GM23338 (cell line): ENCODE results near the gene CIAO1. TPM values are rescaled to one million over a fixed set of nuclear protein-coding genes. Genes with fewer than 3 reads are reported as not detected.

Experiments used
- ATAC-seq: fragments of 200-7000 bp; cut with Tn5 transposase; 3 replicates; pipeline ENCODE4 v1.9.1; 2020
- DNase-seq: peaks from one replicate; pipeline ENCODE4 v3.0.0-alpha.2; 2015; ENCODE audit warnings: low spot score
- H2AFZ ChIP-seq: fragments of 200-600 bp; sonication (generic); 2 replicates; pipeline ENCODE4 v1.8.0; 2016; ENCODE audit warnings: antibody characterized with exemption, mild to moderate bottlenecking, moderate library complexity
- H3F3A ChIP-seq: fragments of 200-600 bp; sonication (generic); replicated peaks from 2 replicates; pipeline ENCODE4 v1.8.0; 2017; ENCODE audit warnings: antibody characterized with exemption, mixed run types, low read depth
- H3K27ac ChIP-seq: fragments of 200-600 bp; sonication (generic); 2 replicates; pipeline ENCODE4 v1.6.1; 2016; ENCODE audit warnings: low read depth
- H3K27me3 ChIP-seq: fragments of 200-600 bp; sonication (generic); 2 replicates; pipeline ENCODE4 v1.8.0; 2016; ENCODE audit warnings: mild to moderate bottlenecking, mixed run types, moderate library complexity; ENCODE audit not compliant: insufficient read depth
- H3K36me3 ChIP-seq: fragments of 200-600 bp; sonication (generic); 2 replicates; pipeline ENCODE4 v1.8.0; 2016; ENCODE audit warnings: mild to moderate bottlenecking; ENCODE audit not compliant: insufficient read depth
- H3K4me1 ChIP-seq: fragments of 200-600 bp; sonication (generic); 2 replicates; pipeline ENCODE4 v1.8.0; 2016; ENCODE audit warnings: mild to moderate bottlenecking, moderate library complexity; ENCODE audit not compliant: insufficient read depth
- H3K4me2 ChIP-seq: fragments of 200-600 bp; sonication (generic); 2 replicates; pipeline ENCODE4 v1.7.1; 2017; ENCODE audit warnings: mixed run types
- H3K4me3 ChIP-seq: fragments of 200-600 bp; sonication (generic); 2 replicates; pipeline ENCODE4 v1.6.1; 2016; ENCODE audit warnings: mixed run types
- H3K79me2 ChIP-seq: fragments of 200-600 bp; sonication (generic); replicated peaks from 2 replicates; pipeline ENCODE4 v1.8.0; 2017; ENCODE audit warnings: mild to moderate bottlenecking; ENCODE audit not compliant: insufficient read depth
- H3K9me2 ChIP-seq: fragments of 200-600 bp; sonication (generic); 2 replicates; pipeline ENCODE4 v1.8.0; 2017; ENCODE audit not compliant: insufficient read depth
- H4K20me1 ChIP-seq: fragments of 200-600 bp; sonication (generic); replicated peaks from 2 replicates; pipeline ENCODE4 v1.8.0; 2017; ENCODE audit warnings: mild to moderate bottlenecking; ENCODE audit not compliant: insufficient read depth
- H3K27ac Mint-ChIP-seq: 2 replicates; pipeline ENCODE4 v1.8.0; 2020; ENCODE audit warnings: inconsistent platforms, mild to moderate bottlenecking, moderate library complexity, mixed read lengths
- H3K27me3 Mint-ChIP-seq: 3 replicates; pipeline ENCODE4 v1.8.0; 2022; ENCODE audit warnings: low read depth, mild to moderate bottlenecking, moderate library complexity, mixed read lengths, inconsistent platforms; ENCODE audit not compliant: insufficient read depth, poor library complexity
- H3K36me3 Mint-ChIP-seq: 3 replicates; pipeline ENCODE4 v1.8.0; 2021; ENCODE audit warnings: low read depth, mild to moderate bottlenecking, inconsistent platforms, moderate library complexity, mixed read lengths
- H3K4me1 Mint-ChIP-seq: 3 replicates; pipeline ENCODE4 v1.8.0; 2020; ENCODE audit warnings: mild to moderate bottlenecking, inconsistent platforms, mixed read lengths
- H3K4me3 Mint-ChIP-seq: 3 replicates; pipeline ENCODE4 v1.8.0; 2021; ENCODE audit warnings: moderate library complexity, mild to moderate bottlenecking, inconsistent platforms, mixed read lengths
- H3K9me3 Mint-ChIP-seq: 3 replicates; pipeline ENCODE4 v1.8.0; 2020; ENCODE audit warnings: moderate library complexity, mild to moderate bottlenecking, inconsistent platforms, mixed read lengths
- CREB1 ChIP-seq: fragments of 250-450 bp; sonication (Bioruptor Pico); IDR thresholded peaks from 2 replicates; pipeline ENCODE4 v1.5.0; 2020; ENCODE audit warnings: low read depth, mild to moderate bottlenecking, moderate library complexity
- EZH2 ChIP-seq: fragments of 200-600 bp; sonication (generic); IDR thresholded peaks from one replicate; pipeline ENCODE4 v1.8.0; 2017; ENCODE audit warnings: antibody characterized with exemption, mild to moderate bottlenecking, low read depth; ENCODE audit not compliant: unreplicated experiment
- EZH2phosphoT487 ChIP-seq: fragments of 200-600 bp; sonication (generic); IDR thresholded peaks from one replicate; pipeline ENCODE4 v1.8.1; 2018; ENCODE audit warnings: antibody characterized with exemption; ENCODE audit not compliant: unreplicated experiment
- JUNB ChIP-seq: IDR thresholded peaks from one replicate; pipeline ENCODE4 v1.6.1; 2016; ENCODE audit warnings: antibody characterized with exemption; ENCODE audit not compliant: unreplicated experiment
- NANOG ChIP-seq: IDR thresholded peaks from 2 replicates; pipeline ENCODE4 v1.6.1; 2016; ENCODE audit warnings: antibody characterized with exemption, borderline replicate concordance
- POLR2AphosphoS5 ChIP-seq: IDR thresholded peaks from 2 replicates; pipeline ENCODE4 v1.6.1; 2016; ENCODE audit warnings: antibody characterized with exemption, low read depth
- STAT1 ChIP-seq: IDR thresholded peaks from one replicate; pipeline ENCODE4 v1.6.1; 2016; ENCODE audit warnings: antibody characterized with exemption; ENCODE audit not compliant: unreplicated experiment
- ZNF114 ChIP-seq: fragments of 250-450 bp; sonication (Bioruptor Pico); IDR thresholded peaks from 2 replicates; pipeline ENCODE4 v1.5.0; 2020; ENCODE audit warnings: mild to moderate bottlenecking, moderate library complexity
- ZNF331 ChIP-seq: fragments of 250-450 bp; sonication (Bioruptor Pico); IDR thresholded peaks from 2 replicates; pipeline ENCODE4 v1.5.0; 2020; ENCODE audit warnings: low read depth, mild to moderate bottlenecking, moderate library complexity
- polyA plus RNA-seq: library from polyadenylated mRNA; unstranded; fragments of >200 nt; fragmentation: Nextera tagmentation; extraction: Ambion mirVana; gene quantifications from 2 replicates; pipeline ENCODE4 v1.2.1, GENCODE V29; 2016
- total RNA-seq: library from RNA; depleted of rRNA; stranded (reverse); fragments of >200 nt; shearing (Covaris generic); gene quantifications from 2 replicates; pipeline ENCODE4 v1.2.3, GENCODE V29; 2014
- TF ChIP-seq, protein P1 (sequence below), 2 experiments: fragments of 200-600 bp in 1 of 2; sonication (generic) in 1 of 2; conservative IDR thresholded peaks; 2 replicates each; pipeline versions ENCODE4 v1.5.1 to v1.6.1; 2016 to 2017; ENCODE audit warnings: antibody characterized with exemption in 2 of 2, low read depth in 2 of 2, mild to moderate bottlenecking in 2 of 2, moderate library complexity in 1 of 2
- TF ChIP-seq, protein P2 (sequence below): fragments of 250-450 bp; sonication (Bioruptor Pico); IDR thresholded peaks from 2 replicates; pipeline ENCODE4 v1.5.0; 2020; ENCODE audit warnings: mild to moderate bottlenecking, moderate library complexity
- TF ChIP-seq, protein P3 (sequence below): IDR thresholded peaks from one replicate; pipeline ENCODE4 v1.6.1; 2018; ENCODE audit warnings: antibody characterized with exemption; ENCODE audit not compliant: unreplicated experiment

CIAO1 gene
- total and polyA plus RNA-seq, 2 experiments from 2014 or later = 48.8 to 119 TPM

DNA sequence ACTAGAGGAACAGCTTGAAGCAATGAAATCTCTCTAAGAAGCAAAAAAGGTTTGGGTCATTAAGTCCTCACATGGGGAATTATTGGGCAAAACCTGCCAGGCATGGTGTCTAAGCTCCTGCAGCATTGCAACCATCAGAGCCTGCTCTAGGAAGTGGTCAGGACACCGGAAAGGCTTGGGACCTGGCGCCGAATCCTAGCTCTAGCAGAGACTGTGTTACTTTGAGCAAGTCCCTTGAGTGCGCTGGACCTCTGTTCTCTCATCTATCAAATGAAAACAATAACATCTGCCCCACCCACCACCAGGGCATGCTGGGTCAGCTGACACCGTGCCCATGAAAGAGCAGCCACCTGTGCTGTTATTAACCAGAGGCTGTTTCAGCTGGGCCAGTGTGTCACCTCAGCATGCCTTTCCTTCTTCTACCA is 6.5 kb upstream of the CIAO1 start:
- no peak overlapping the region for H3K4me2 ChIP-seq
- H3K4me3 Mint-ChIP-seq = no peak overlapping the region
- H3K27me3 Mint-ChIP-seq = peaks cover 5% of the 10 kb centered on the region
- no peak overlapping the region for H2AFZ ChIP-seq
- no peak for TF ChIP-seq ZNF114 (CRISPR knock-in tag)
- TF ChIP-seq, protein P1, sequence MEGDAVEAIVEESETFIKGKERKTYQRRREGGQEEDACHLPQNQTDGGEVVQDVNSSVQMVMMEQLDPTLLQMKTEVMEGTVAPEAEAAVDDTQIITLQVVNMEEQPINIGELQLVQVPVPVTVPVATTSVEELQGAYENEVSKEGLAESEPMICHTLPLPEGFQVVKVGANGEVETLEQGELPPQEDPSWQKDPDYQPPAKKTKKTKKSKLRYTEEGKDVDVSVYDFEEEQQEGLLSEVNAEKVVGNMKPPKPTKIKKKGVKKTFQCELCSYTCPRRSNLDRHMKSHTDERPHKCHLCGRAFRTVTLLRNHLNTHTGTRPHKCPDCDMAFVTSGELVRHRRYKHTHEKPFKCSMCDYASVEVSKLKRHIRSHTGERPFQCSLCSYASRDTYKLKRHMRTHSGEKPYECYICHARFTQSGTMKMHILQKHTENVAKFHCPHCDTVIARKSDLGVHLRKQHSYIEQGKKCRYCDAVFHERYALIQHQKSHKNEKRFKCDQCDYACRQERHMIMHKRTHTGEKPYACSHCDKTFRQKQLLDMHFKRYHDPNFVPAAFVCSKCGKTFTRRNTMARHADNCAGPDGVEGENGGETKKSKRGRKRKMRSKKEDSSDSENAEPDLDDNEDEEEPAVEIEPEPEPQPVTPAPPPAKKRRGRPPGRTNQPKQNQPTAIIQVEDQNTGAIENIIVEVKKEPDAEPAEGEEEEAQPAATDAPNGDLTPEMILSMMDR (conservative IDR thresholded peaks at IDR 0.05; ENCODE audit: low read depth in 2 of 2) = no peak
- no peak for TF ChIP-seq NANOG
- TF ChIP-seq, protein P2, sequence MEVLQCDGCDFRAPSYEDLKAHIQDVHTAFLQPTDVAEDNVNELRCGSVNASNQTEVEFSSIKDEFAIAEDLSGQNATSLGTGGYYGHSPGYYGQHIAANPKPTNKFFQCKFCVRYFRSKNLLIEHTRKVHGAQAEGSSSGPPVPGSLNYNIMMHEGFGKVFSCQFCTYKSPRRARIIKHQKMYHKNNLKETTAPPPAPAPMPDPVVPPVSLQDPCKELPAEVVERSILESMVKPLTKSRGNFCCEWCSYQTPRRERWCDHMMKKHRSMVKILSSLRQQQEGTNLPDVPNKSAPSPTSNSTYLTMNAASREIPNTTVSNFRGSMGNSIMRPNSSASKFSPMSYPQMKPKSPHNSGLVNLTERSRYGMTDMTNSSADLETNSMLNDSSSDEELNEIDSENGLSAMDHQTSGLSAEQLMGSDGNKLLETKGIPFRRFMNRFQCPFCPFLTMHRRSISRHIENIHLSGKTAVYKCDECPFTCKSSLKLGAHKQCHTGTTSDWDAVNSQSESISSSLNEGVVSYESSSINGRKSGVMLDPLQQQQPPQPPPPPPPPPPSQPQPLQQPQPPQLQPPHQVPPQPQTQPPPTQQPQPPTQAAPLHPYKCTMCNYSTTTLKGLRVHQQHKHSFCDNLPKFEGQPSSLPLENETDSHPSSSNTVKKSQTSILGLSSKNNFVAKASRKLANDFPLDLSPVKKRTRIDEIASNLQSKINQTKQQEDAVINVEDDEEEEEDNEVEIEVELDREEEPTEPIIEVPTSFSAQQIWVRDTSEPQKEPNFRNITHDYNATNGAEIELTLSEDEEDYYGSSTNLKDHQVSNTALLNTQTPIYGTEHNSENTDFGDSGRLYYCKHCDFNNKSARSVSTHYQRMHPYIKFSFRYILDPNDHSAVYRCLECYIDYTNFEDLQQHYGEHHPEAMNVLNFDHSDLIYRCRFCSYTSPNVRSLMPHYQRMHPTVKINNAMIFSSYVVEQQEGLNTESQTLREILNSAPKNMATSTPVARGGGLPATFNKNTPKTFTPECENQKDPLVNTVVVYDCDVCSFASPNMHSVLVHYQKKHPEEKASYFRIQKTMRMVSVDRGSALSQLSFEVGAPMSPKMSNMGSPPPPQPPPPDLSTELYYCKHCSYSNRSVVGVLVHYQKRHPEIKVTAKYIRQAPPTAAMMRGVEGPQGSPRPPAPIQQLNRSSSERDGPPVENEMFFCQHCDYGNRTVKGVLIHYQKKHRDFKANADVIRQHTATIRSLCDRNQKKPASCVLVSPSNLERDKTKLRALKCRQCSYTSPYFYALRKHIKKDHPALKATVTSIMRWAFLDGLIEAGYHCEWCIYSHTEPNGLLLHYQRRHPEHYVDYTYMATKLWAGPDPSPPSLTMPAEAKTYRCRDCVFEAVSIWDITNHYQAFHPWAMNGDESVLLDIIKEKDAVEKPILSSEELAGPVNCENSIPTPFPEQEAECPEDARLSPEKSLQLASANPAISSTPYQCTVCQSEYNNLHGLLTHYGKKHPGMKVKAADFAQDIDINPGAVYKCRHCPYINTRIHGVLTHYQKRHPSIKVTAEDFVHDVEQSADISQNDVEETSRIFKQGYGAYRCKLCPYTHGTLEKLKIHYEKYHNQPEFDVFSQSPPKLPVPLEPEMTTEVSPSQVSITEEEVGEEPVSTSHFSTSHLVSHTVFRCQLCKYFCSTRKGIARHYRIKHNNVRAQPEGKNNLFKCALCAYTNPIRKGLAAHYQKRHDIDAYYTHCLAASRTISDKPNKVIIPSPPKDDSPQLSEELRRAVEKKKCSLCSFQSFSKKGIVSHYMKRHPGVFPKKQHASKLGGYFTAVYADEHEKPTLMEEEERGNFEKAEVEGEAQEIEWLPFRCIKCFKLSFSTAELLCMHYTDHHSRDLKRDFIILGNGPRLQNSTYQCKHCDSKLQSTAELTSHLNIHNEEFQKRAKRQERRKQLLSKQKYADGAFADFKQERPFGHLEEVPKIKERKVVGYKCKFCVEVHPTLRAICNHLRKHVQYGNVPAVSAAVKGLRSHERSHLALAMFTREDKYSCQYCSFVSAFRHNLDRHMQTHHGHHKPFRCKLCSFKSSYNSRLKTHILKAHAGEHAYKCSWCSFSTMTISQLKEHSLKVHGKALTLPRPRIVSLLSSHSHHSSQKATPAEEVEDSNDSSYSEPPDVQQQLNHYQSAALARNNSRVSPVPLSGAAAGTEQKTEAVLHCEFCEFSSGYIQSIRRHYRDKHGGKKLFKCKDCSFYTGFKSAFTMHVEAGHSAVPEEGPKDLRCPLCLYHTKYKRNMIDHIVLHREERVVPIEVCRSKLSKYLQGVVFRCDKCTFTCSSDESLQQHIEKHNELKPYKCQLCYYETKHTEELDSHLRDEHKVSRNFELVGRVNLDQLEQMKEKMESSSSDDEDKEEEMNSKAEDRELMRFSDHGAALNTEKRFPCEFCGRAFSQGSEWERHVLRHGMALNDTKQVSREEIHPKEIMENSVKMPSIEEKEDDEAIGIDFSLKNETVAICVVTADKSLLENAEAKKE (CRISPR knock-in tag) = no peak
- TF ChIP-seq EZH2phosphoT487 = no peak
- TF ChIP-seq EZH2 = no peak
- no peak for TF ChIP-seq ZNF331
- no peak for TF ChIP-seq JUNB
- TF ChIP-seq, protein P3, sequence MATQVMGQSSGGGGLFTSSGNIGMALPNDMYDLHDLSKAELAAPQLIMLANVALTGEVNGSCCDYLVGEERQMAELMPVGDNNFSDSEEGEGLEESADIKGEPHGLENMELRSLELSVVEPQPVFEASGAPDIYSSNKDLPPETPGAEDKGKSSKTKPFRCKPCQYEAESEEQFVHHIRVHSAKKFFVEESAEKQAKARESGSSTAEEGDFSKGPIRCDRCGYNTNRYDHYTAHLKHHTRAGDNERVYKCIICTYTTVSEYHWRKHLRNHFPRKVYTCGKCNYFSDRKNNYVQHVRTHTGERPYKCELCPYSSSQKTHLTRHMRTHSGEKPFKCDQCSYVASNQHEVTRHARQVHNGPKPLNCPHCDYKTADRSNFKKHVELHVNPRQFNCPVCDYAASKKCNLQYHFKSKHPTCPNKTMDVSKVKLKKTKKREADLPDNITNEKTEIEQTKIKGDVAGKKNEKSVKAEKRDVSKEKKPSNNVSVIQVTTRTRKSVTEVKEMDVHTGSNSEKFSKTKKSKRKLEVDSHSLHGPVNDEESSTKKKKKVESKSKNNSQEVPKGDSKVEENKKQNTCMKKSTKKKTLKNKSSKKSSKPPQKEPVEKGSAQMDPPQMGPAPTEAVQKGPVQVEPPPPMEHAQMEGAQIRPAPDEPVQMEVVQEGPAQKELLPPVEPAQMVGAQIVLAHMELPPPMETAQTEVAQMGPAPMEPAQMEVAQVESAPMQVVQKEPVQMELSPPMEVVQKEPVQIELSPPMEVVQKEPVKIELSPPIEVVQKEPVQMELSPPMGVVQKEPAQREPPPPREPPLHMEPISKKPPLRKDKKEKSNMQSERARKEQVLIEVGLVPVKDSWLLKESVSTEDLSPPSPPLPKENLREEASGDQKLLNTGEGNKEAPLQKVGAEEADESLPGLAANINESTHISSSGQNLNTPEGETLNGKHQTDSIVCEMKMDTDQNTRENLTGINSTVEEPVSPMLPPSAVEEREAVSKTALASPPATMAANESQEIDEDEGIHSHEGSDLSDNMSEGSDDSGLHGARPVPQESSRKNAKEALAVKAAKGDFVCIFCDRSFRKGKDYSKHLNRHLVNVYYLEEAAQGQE = no peak
- TF ChIP-seq POLR2AphosphoS5 = no peak
- TF ChIP-seq CREB1 (CRISPR knock-in tag) = no peak
- no peak for TF ChIP-seq STAT1
- peaks cover 11% of the 10 kb centered on the region; the same call in 1 of the 2 replicates for H3K36me3 ChIP-seq
- peaks cover 17% of the 10 kb centered on the region for H3K4me1 Mint-ChIP-seq
- H3K36me3 Mint-ChIP-seq = peaks cover 4% of the 10 kb centered on the region; the same call in 2 of the 3 replicates
- H3K27ac ChIP-seq = no peak overlapping the region
- H3K9me2 ChIP-seq = no peaks in the 10 kb centered on the region
- H3K4me3 ChIP-seq = no peak overlapping the region
- H4K20me1 ChIP-seq = peaks cover 32% of the 10 kb centered on the region
- no peak overlapping the region for H3K27ac Mint-ChIP-seq
- no peak for ATAC-seq
- DNase-seq = no peak
- no peaks in the 10 kb centered on the region for H3F3A ChIP-seq
- no peaks in the 10 kb centered on the region for H3K9me3 Mint-ChIP-seq
- no peaks in the 10 kb centered on the region for H3K27me3 ChIP-seq
- peaks cover 38% of the 10 kb centered on the region for H3K79me2 ChIP-seq
- peaks cover 6% of the 10 kb centered on the region; the same call in 1 of the 2 replicates for H3K4me1 ChIP-seq
